OCI-LY7 (cell line): Measurements from ENCODE around the gene RALBP1. TPM values are rescaled to one million over a fixed set of nuclear protein-coding genes. Genes with fewer than 3 reads are reported as not detected.

Experiments
- Bru-seq: library from RNA; stranded (reverse); fragments of 400-500 nt; gene quantifications from one replicate; lab custom pipeline; 2021; lab: Mats Ljungman, UMichigan
- BruChase-seq, 2 experiments: library from RNA; stranded (reverse); fragments of 400-500 nt; gene quantifications; one replicate each; lab custom pipeline; 2021; lab: Mats Ljungman, UMichigan
- BruUV-seq: library from RNA; stranded (reverse); fragments of 400-500 nt; replicated peaks from 2 replicates; lab custom pipeline; 2021; lab: Mats Ljungman, UMichigan
- CTCF ChIA-PET: fragments of 300-600 bp; sonication (Branson Sonifier 250); formaldehyde crosslinking; loops from one replicate; lab custom pipeline; 2022; ENCODE audit warnings: antibody characterized with exemption; ENCODE audit not compliant: unreplicated experiment; lab: Charles Lee
- POLR2A ChIA-PET: fragments of 300-600 bp; sonication (Branson Sonifier 250); formaldehyde crosslinking; loops from one replicate; lab custom pipeline; 2022; ENCODE audit warnings: antibody characterized with exemption; lab: Charles Lee
- DNase-seq: peaks from one replicate; pipeline ENCODE4 v3.0.0-alpha.2; 2015; ENCODE audit warnings: low spot score
- H2AFZ ChIP-seq: fragments of 200-600 bp; sonication (generic), shearing (Covaris generic); 2 replicates; pipeline ENCODE4 v1.6.1; 2014; ENCODE audit warnings: mild to moderate bottlenecking, antibody characterized with exemption, low read length, moderate library complexity
- H3K27ac ChIP-seq: fragments of 200-600 bp; sonication (generic); 2 replicates; pipeline ENCODE4 v1.5.1; 2014; ENCODE audit warnings: mixed run types, low read depth, mild to moderate bottlenecking, moderate library complexity, low read length, inconsistent platforms; ENCODE audit not compliant: poor library complexity, severe bottlenecking
- H3K36me3 ChIP-seq: fragments of 200-600 bp; sonication (generic); 2 replicates; pipeline ENCODE4 v1.6.1; 2014; ENCODE audit warnings: mild to moderate bottlenecking, antibody characterized with exemption, low read length, moderate library complexity, mixed read lengths; ENCODE audit not compliant: insufficient read depth
- H3K4me1 ChIP-seq: fragments of 200-600 bp; sonication (generic); 2 replicates; pipeline ENCODE4 v1.5.1; 2014; ENCODE audit warnings: mild to moderate bottlenecking, low read length; ENCODE audit not compliant: insufficient read depth, poor library complexity, severe bottlenecking
- H3K4me2 ChIP-seq: fragments of 200-600 bp; sonication (generic); 2 replicates; pipeline ENCODE4 v1.6.1; 2014; ENCODE audit warnings: mild to moderate bottlenecking, low read length
- H3K4me3 ChIP-seq: fragments of 200-600 bp; sonication (generic); 2 replicates; pipeline ENCODE4 v1.5.1; 2014; ENCODE audit warnings: mild to moderate bottlenecking, low read depth, low read length; ENCODE audit not compliant: poor library complexity, severe bottlenecking
- H3K79me2 ChIP-seq: fragments of 200-600 bp; sonication (generic); 2 replicates; pipeline ENCODE4 v1.6.1; 2016; ENCODE audit warnings: low read depth, mild to moderate bottlenecking, low read length, moderate library complexity, mixed read lengths; ENCODE audit not compliant: insufficient read depth
- H3K9me2 ChIP-seq: fragments of 200-600 bp; sonication (generic); 2 replicates; pipeline ENCODE4 v1.6.1; 2016; ENCODE audit warnings: mild to moderate bottlenecking, low read length, mixed read lengths; ENCODE audit not compliant: insufficient read depth
- H3K9me3 ChIP-seq: fragments of 200-600 bp; sonication (generic); 2 replicates; pipeline ENCODE4 v1.6.1; 2014; ENCODE audit warnings: mild to moderate bottlenecking, mixed run types, low read length, mixed read lengths
- H4K20me1 ChIP-seq: fragments of 200-600 bp; sonication (generic); 2 replicates; pipeline ENCODE4 v1.6.1; 2014; ENCODE audit warnings: mild to moderate bottlenecking, antibody characterized with exemption, low read length, moderate library complexity, mixed read lengths; ENCODE audit not compliant: insufficient read depth
- EZH2phosphoT487 ChIP-seq: fragments of 200-600 bp; sonication (generic); IDR thresholded peaks from 2 replicates; pipeline ENCODE4 v1.6.1; 2018; ENCODE audit warnings: low read depth, borderline replicate concordance, mild to moderate bottlenecking, mixed run types, antibody characterized with exemption, low read length, moderate library complexity, mixed read lengths
- intact Hi-C: fragments of 100-400 bp; cut with micrococcal nuclease; formaldehyde crosslinking; loops from one replicate; pipeline ENCODE4 v1.10.0; 2022; ENCODE audit not compliant: unreplicated experiment
- long read RNA-seq: library from polyadenylated mRNA; stranded (forward); transcript quantifications from one replicate; pipeline ENCODE4 v2.0.0, GENCODE V29; 2022
- total RNA-seq, 2 experiments: library from RNA; depleted of rRNA in 1 of 2; stranded (reverse); fragments of >200 nt in 1 of 2; shearing (Covaris generic) in 1 of 2; gene quantifications; 2 replicates each; pipeline ENCODE4 v1.2.3, GENCODE V29; 2014 to 2022
- TF ChIP-seq, protein P1 (sequence below): fragments of 200-600 bp; sonication (generic); conservative IDR thresholded peaks from 2 replicates; pipeline ENCODE4 v1.5.1; 2014; ENCODE audit warnings: mild to moderate bottlenecking, antibody characterized with exemption, low read length, moderate library complexity, mixed read lengths

The RALBP1 gene
- total RNA-seq (2014; rRNA removed; shearing (Covaris generic)) (78.5 and 80.2 TPM in 2 replicates), total RNA-seq (2022) (96.0 and 112 TPM in 2 replicates), Bru-seq, nascent RNA (percentile 86 among the genes with signal in this experiment), BruChase-seq, experiment 1, labeled RNA remaining after a 6-hour chase (percentile 89 among the genes with signal in this experiment), BruChase-seq, experiment 2, labeled RNA remaining after a 2-hour chase (percentile 85 among the genes with signal in this experiment)
- long read RNA-seq, full-length matches to known transcripts, result 237 of 303 reads
- long read RNA-seq, partial matches to known transcripts, result 47 of 303 reads
- long read RNA-seq, other reads (novel, unspliced or antisense), result 19 of 303 reads

DNA sequence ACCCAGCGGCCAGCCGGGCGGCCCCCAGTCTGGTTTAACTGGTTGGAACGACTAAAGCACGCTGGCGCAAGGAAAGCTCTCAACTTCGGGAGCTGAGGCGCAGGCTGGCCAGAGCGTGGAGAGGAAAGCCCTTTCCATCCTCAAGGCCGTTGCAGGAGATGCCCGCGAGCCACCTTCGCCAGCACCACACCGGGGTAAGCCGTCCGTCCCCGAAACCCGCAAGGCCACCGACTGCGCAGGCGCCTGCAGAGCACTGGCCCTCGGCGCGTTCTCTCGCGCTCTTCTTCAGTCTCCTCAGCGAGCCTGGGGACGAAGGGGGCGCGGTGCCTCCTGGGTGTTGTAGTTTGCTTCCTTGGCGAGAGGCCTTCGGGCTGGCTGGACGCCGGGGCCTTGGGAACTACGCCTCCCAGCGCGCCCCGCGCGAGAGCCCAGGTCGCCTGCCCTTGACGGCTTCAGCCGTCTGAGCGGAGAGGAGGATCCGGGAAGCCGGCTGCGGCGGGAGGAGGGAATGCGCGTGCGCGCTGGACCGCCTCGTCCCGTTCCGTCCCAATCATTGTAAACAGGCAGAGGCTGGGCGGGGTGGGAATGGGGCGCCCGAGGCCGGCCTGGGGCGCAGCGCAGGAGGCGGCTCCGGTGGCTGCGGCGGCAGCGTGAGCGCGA, at the start of gene RALBP1:
TSS of gene RALBP1 (plus strand) at position 531 of the 660 bp plus-strand sequence. CDS start 37,533 bp downstream, outside the sequence.
- intact Hi-C loops, result loop anchor here (1.0 to 10.0 kb wide), 3 partner anchors 141 to 437 kb away; partner anchors contain the start of genes ANKRD12, TWSG1 and VAPA
- no peaks in the 10 kb centered on the region for H3K9me2 ChIP-seq
- peak within 1 kb of the TSS; percentile 86 for H3K4me2 ChIP-seq
- H4K20me1 ChIP-seq, result no peaks in the 10 kb centered on the region
- peaks cover 27% of the 10 kb centered on the region for H3K36me3 ChIP-seq
- ChIA-PET CTCF (no interaction called here), POLR2A (no interaction called here)
- no TSS peak for BruUV-seq
- peak within 1 kb of the TSS; percentile 74; the same call in 1 of the 2 replicates for H2AFZ ChIP-seq
- H3K79me2 ChIP-seq, result peaks cover 46% of the 10 kb centered on the region
- peak within 1 kb of the TSS; percentile 85 for H3K27ac ChIP-seq
- peaks cover 30% of the 10 kb centered on the region for H3K4me1 ChIP-seq
- peak; percentile 99 for DNase-seq
- no peaks in the 10 kb centered on the region for H3K9me3 ChIP-seq
- peak within 1 kb of the TSS; percentile 99 for H3K4me3 ChIP-seq
- TF ChIP-seq EZH2phosphoT487, result no peak
- TF ChIP-seq, protein P1, sequence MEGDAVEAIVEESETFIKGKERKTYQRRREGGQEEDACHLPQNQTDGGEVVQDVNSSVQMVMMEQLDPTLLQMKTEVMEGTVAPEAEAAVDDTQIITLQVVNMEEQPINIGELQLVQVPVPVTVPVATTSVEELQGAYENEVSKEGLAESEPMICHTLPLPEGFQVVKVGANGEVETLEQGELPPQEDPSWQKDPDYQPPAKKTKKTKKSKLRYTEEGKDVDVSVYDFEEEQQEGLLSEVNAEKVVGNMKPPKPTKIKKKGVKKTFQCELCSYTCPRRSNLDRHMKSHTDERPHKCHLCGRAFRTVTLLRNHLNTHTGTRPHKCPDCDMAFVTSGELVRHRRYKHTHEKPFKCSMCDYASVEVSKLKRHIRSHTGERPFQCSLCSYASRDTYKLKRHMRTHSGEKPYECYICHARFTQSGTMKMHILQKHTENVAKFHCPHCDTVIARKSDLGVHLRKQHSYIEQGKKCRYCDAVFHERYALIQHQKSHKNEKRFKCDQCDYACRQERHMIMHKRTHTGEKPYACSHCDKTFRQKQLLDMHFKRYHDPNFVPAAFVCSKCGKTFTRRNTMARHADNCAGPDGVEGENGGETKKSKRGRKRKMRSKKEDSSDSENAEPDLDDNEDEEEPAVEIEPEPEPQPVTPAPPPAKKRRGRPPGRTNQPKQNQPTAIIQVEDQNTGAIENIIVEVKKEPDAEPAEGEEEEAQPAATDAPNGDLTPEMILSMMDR, result 0 out of 2 replicates have a peak, but pooled peaks have one; percentile 23

DNA sequence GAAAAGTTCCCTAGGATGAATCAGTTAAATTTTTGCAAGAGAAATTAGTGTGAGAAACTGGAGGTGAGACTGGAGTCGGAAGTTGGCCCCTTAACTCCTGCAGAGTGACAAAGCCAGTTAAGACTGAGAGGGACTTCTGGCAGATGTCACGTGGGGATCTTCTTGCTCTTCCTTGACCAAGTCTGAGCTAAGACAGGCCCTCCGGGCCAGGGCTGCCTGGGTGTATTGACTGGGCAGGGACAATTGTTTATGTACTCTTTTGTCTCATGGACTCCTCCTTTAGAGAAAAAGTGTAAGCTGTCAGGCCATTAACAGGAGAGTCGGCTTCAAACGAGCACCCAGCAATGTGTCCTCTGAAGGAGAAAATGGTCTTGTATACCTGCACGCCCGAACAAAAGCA, 48.6 kb upstream of the RALBP1 start:
- no peak for TF ChIP-seq EZH2phosphoT487
- TF ChIP-seq, protein P1, result no peak
- intact Hi-C loops, result no loop called here
- BruUV-seq, result no TSS peak
- ChIA-PET POLR2A (interaction anchor here (1.1 kb wide), 1 partner anchor 15 kb away, joined by 3 read pairs; no protein-coding TSS in a partner anchor), CTCF (interaction anchor here (0.6 kb wide), 1 partner anchor 93 kb away, joined by 5 read pairs; no protein-coding TSS in a partner anchor)
- no peak overlapping the region for H3K4me3 ChIP-seq
- H2AFZ ChIP-seq, result no peak overlapping the region
- no peaks in the 10 kb centered on the region for H3K4me1 ChIP-seq
- no peaks in the 10 kb centered on the region for H3K36me3 ChIP-seq
- no peaks in the 10 kb centered on the region for H3K9me2 ChIP-seq
- H3K4me2 ChIP-seq, result no peak overlapping the region
- no peaks in the 10 kb centered on the region for H3K9me3 ChIP-seq
- no peak for DNase-seq
- H3K27ac ChIP-seq, result no peak overlapping the region
- no peaks in the 10 kb centered on the region for H3K79me2 ChIP-seq
- no peaks in the 10 kb centered on the region for H4K20me1 ChIP-seq
